Measurements from ENCODE around the gene L1TD1.

DNA sequence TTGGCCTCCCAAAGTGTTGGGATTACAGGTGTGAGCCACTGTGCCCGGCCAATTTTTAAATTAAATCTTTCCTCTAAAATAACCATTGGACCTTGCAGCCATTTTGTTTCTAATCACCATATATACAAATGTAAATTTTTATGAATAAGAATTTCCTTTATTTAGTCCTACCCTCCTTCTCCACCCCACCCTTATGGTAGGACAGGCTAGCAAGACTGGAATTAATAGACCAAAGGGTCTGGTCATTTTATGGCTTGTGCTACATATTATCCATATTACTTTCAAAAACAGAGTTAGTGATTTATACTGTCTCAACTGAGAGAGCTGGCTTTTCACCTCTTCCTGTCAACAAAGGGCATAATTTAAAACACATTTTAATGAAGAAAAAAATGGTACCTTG is 26.5 kb downstream of the L1TD1 start:
- TF ChIP-seq ZNF282 (CRISPR knock-in tag; IDR thresholded peaks at IDR 0.05) (no peak), FOS (IDR thresholded peaks at IDR 0.05; ENCODE audit: extremely low read depth, insufficient read length) (no peak), LCOR (CRISPR knock-in tag; IDR thresholded peaks at IDR 0.05) (no peak), ZNF124 (CRISPR knock-in tag; IDR thresholded peaks at IDR 0.05) (no peak), ELF1 (tag; IDR thresholded peaks at IDR 0.05) (no peak), NRF1 (conservative IDR thresholded peaks at IDR 0.05 in 1 of 2, IDR thresholded peaks at IDR 0.05 in 1 of 2) (no peak), UBTF (IDR thresholded peaks at IDR 0.05; ENCODE audit: borderline replicate concordance in 1 of 2, low read depth in 2 of 2, low read length in 2 of 2) (no peak), POLR2A (conservative IDR thresholded peaks at IDR 0.05) (no peak), EZH2 (IDR thresholded peaks at IDR 0.05; ENCODE audit: borderline replicate concordance, low read depth, low read length) (no peak), PBX2 (CRISPR knock-in tag; IDR thresholded peaks at IDR 0.05; ENCODE audit: low read depth) (no peak), PBX2 (tag; conservative IDR thresholded peaks at IDR 0.05; ENCODE audit: low read depth) (no peak)
- TF ChIP-seq, protein P1, sequence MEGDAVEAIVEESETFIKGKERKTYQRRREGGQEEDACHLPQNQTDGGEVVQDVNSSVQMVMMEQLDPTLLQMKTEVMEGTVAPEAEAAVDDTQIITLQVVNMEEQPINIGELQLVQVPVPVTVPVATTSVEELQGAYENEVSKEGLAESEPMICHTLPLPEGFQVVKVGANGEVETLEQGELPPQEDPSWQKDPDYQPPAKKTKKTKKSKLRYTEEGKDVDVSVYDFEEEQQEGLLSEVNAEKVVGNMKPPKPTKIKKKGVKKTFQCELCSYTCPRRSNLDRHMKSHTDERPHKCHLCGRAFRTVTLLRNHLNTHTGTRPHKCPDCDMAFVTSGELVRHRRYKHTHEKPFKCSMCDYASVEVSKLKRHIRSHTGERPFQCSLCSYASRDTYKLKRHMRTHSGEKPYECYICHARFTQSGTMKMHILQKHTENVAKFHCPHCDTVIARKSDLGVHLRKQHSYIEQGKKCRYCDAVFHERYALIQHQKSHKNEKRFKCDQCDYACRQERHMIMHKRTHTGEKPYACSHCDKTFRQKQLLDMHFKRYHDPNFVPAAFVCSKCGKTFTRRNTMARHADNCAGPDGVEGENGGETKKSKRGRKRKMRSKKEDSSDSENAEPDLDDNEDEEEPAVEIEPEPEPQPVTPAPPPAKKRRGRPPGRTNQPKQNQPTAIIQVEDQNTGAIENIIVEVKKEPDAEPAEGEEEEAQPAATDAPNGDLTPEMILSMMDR (IDR thresholded peaks at IDR 0.05 in 2 of 3, conservative IDR thresholded peaks at IDR 0.05 in 1 of 3; ENCODE audit: insufficient read depth in 2 of 3, low read depth in 1 of 3, low read length in 3 of 3): no peak
- TF ChIP-seq, protein P2, sequence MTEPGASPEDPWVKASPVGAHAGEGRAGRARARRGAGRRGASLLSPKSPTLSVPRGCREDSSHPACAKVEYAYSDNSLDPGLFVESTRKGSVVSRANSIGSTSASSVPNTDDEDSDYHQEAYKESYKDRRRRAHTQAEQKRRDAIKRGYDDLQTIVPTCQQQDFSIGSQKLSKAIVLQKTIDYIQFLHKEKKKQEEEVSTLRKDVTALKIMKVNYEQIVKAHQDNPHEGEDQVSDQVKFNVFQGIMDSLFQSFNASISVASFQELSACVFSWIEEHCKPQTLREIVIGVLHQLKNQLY (CRISPR knock-in tag; conservative IDR thresholded peaks at IDR 0.05): no peak
- TF ChIP-seq, protein P3, sequence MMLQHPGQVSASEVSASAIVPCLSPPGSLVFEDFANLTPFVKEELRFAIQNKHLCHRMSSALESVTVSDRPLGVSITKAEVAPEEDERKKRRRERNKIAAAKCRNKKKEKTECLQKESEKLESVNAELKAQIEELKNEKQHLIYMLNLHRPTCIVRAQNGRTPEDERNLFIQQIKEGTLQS (IDR thresholded peaks at IDR 0.05): no peak
- TF ChIP-seq, protein P3 (CRISPR knock-in tag; conservative IDR thresholded peaks at IDR 0.05): no peak
